ENCODE measurements around the gene BBC3.

- TF ChIP-seq POLR2A (IDR thresholded peaks at IDR 0.05) (no peak), CTCF (IDR thresholded peaks at IDR 0.05) (no peak)
These were observed 41.7 kb upstream of the BBC3 start for GRCh38 chr19:47272448-47273312.

Data from Peyer's patch (tissue), 4 donors.